Ishikawa (cell line): ENCODE measurements around the gene HYAL2.

Source experiments
- CEBPB ChIP-seq: IDR thresholded peaks from 2 replicates; pipeline ENCODE4 v1.6.1; 2012
- EGR1 ChIP-seq: IDR thresholded peaks from 2 replicates; pipeline ENCODE4 v1.6.1; 2012
- EP300 ChIP-seq: IDR thresholded peaks from 2 replicates; pipeline ENCODE4 v1.6.1; 2012; ENCODE audit warnings: borderline replicate concordance
- FOXM1 ChIP-seq: IDR thresholded peaks from 2 replicates; pipeline ENCODE4 v1.6.1; 2012; ENCODE audit warnings: low read depth, borderline replicate concordance
- MAX ChIP-seq: IDR thresholded peaks from 2 replicates; pipeline ENCODE4 v1.6.1; 2012
- NFIC ChIP-seq: IDR thresholded peaks from 2 replicates; pipeline ENCODE4 v1.6.1; 2012
- RAD21 ChIP-seq: IDR thresholded peaks from 2 replicates; pipeline ENCODE4 v1.6.1; 2012; ENCODE audit warnings: low read depth
- REST ChIP-seq: IDR thresholded peaks from 2 replicates; pipeline ENCODE4 v1.6.1; 2012; ENCODE audit warnings: low read depth, mild to moderate bottlenecking
- TAF1 ChIP-seq: IDR thresholded peaks from 2 replicates; pipeline ENCODE4 v1.6.1; 2012; ENCODE audit warnings: low read depth, mild to moderate bottlenecking
- TCF12 ChIP-seq: IDR thresholded peaks from 2 replicates; pipeline ENCODE4 v1.6.1; 2012; ENCODE audit warnings: low read depth
- TEAD4 ChIP-seq: IDR thresholded peaks from 2 replicates; pipeline ENCODE4 v1.6.1; 2012
- USF1 ChIP-seq: IDR thresholded peaks from 2 replicates; pipeline ENCODE4 v1.6.1; 2012
- YY1 ChIP-seq: IDR thresholded peaks from 2 replicates; pipeline ENCODE4 v1.6.1; 2012; ENCODE audit warnings: low read depth
- ZBTB7A ChIP-seq: IDR thresholded peaks from 2 replicates; pipeline ENCODE4 v1.6.1; 2012; ENCODE audit warnings: low read depth

GRCh38 chr3:50292159-50293078 is 30.1 kb downstream of the HYAL2 start, which contains the start of gene IFRD2:
- TF ChIP-seq CEBPB (no peak), RAD21 (0 out of 2 replicates have a peak, but pooled peaks have one; percentile 10), REST (no peak), EGR1 (peak; percentile 48; the same call in 1 of the 2 replicates), EP300 (no peak), NFIC (peak; percentile 68), TEAD4 (peak; percentile 72), YY1 (peak; percentile 94), MAX (peak; percentile 87), ZBTB7A (peak; percentile 76; the same call in 1 of the 2 replicates), TAF1 (peak; percentile 85; the same call in 1 of the 2 replicates), FOXM1 (no peak), TCF12 (peak; percentile 84), USF1 (peak; percentile 65)
